Activated gamma-delta T cell treated with Interleukin-2 at 50 U/mL for 16 hours (primary cell): ENCODE results near the gene PRKCH.

Experiments
- DNase-seq: peaks from one replicate; pipeline ENCODE4 v3.0.0-alpha.2; 2020

The PRKCH gene

DNA sequence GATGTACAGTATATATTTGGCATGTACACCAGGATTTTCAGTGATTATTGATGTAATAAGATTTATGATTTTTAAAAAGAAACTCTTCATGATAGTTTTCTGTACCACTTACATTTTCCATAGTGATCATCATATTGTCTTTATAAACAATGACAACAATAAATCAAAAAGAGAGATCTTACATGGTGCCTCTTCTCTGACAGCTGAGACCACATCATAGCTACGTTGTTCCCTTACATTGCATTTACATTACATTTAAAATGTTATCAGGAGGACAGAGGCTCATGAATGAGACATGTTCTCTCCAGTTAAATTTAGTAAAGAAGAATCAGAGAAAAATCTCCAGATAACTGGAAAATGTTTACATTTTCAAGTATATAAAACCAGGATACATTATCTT lies 112.4 kb downstream of the PRKCH start:
- no peak for DNase-seq

- DNase-seq, result no peak
These were observed 112.9 kb downstream of the PRKCH start for GRCh38 chr14:61434311-61434710.

DNA sequence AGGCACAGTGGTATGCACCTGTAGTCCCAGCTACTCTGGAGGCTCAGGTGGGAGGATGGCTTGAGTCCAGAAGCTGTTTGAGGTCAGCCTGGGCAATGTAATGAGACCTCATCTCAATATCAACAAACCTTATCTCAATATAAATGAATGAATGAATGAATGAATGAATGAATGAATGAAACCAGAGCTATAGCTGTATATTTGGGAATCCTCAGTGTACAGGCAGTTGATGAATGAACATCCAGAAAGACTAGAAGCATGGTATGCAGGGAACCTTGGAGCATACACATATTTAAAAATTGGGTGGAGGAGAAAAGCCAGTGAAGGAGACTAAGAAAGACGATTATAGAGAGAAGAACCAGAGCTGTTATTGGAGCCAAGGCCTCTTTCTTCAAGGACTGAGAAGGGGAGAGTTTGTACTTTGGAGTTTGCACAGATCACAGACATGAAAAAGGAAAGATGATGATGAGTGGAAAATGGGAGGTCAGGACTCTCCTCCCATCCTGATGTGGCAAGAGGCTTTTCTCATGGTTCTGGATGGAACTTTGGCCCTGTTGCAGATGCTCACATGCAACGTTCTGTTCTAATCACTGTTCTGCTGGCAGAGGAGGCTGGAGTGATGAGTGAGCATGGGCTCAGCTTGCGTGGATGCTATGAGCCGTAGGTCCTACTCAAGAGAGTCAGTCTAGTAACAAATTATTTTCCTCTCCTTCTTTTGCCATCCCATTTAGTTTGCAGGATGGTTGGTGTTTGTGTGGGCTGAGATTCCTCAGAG lies 114.4 kb downstream of the PRKCH start:
- no peak for DNase-seq

DNA sequence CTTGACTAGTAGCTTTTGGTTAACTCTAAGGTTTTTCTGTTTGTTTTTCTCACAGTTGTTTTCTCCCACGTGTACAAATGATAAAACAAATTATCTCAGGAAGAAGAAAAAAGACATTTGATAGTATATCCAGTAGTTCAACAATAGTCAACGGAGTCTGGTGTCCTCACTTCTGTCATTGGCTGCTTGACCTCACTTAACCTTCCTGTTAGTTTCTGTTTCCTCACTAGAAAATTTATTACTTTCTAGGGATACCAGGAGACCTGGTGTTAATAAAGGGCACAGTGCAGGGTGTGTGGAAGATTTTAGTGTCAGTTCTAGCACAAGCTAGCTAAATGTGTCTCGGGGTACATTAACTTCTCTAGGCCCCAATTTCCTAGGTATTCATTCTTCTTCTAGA lies 116.0 kb downstream of the PRKCH start:
- DNase-seq, result no peak

- DNase-seq, result no peak
These were observed 116.7 kb downstream of the PRKCH start for GRCh38 chr14:61438036-61438435.

- no peak for DNase-seq
These were observed 117.1 kb downstream of the PRKCH start for GRCh38 chr14:61438497-61438859.

DNA sequence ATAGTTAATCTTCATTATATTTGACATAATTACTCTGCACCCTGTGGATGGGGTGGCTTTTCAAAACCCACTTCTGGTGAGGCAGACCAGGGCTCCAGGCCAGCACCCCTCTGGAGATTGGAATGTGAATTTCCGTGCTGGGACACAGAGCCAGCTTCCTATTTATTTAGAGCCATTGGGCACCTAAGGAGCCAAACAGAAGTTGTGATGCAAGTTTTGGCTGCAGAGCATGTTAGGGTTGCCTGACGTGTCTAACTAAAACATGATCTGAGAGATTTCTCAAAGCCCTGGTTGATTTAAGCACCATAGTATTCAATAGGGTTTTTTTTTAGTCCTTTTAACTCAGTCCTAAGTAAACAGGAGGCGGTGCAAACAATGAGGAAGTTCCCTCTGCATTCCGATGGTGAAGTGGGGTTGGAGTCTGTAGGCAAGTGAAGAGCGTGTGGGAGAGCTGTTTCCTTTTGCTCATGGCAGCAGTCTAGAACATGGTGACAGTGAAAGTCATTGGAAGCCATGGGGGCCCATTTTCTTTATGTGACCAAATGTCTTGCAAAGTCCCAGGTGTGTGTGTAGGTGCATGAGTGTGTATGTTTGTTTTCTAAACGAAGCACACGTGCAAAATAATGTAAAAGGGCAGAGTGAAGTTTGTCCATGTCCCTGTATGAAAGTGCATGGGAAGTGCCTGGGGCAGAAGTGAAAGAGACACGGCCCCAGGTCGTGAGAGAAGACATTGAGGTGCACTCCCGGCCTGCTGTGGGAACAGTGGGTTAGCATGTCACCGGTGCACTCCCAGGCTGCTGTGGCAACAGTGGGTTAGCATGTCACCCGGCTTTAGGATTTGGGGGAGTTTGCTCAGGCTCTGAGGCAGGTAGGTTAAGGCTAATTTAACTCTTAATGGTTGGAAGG lies 117.7 kb downstream of the PRKCH start:
- peak; percentile 33 for DNase-seq

DNA sequence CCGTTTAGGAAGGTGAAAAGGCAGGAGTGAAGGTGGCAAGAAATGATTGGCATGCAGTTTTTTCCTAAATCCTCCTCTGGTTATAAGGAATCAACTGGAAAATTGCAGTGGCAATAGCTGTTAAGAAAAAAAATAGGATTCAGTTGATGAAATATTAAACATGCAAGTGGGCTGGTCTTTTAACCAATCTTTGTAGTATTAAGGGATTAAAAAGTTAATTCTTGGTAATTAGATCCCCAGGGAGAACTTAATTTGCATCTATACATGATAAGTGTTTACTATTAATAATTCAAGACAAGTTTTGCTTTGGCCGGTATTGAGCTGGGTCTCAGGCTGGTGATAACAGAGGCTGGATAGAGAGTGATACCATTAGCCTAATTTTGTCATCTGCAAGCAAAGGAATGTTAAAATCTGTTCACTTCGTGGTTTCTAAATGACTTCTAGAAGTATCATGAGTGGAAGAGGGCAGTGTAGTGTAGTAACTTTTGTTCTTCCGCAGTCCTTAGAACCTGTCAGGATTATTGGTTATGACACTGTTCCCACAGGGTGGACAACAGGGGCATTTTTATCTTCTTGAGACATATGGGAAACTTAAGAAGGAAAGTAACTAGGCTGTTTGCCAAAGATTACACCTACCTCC lies 118.5 kb downstream of the PRKCH start:
- DNase-seq, result no peak

GRCh38 chr14:61443481-61443880 lies 122.1 kb downstream of the PRKCH start:
- DNase-seq, result no peak

GRCh38 chr14:61444215-61444768 lies 122.9 kb downstream of the PRKCH start:
- DNase-seq, result peak; percentile 61

DNA sequence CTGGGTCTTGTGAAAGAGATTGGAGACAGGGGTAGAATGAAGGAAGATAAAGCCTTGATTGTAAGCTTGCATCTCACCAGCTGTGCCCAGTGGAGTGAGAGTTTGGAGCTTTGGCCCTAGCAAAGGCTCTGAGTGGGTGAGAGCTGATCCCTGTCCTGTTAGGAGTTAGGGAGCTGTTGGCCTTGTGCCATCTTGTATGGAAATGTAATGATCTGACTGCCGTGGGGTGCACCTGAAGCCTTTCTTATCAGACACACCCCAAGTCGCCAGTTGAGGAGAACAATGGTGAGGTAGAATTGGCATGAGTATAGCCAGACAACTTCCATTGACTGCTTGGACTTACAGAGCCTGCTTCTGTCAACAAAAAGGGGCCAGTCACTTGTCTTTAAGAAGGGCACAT lies 130.1 kb downstream of the PRKCH start:
- DNase-seq, result no peak

- DNase-seq, result no peak
These were observed 130.6 kb downstream of the PRKCH start for GRCh38 chr14:61451891-61452400.

DNA sequence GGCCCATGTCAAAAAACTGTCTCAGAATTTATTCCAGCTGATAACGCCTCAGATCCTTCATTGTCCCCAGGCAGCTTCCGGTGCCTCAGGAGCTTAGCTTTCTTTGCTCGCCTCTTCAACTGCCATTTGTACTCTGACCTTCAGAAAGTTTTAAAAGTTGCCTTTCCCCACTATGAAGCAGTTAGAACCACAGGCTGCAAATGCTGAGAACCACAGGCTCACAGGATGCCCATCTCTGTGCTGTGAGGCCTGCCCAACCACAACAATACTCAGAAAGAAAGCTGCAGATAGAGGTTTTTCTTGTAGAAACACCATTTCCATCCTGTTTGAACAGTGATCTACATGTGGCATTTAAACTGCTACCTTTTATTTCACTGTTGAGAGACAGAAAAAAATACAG lies 131.1 kb downstream of the PRKCH start:
- DNase-seq, result peak; percentile 64

DNA sequence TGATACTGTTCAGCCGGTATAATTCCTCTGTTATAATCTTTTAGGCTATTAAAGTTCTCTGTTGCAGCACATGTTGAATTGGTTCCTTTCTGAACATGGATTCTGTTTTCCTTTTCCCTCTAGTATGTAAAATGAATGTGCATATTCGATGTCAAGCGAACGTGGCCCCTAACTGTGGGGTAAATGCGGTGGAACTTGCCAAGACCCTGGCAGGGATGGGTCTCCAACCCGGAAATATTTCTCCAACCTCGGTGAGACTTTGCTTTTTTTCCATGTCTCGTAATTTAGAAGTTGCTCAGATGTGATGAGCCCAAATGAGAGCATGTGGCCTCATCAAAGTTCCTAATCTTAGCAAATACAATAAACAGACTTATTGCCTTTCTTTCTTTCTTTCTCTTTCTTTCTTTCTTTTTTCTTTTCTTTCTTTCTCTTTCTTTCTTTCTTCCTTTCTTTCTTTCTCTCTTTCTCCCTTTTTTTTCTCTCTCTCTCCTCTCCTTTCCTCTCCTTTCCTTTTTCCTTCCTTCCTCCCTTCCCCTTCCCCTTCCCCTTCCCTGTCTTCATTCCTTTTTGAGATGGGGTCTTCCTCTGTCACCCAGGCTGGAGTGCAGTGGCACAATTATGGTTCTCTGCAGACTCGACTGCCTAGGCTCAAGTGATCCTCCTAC lies 131.9 kb downstream of the PRKCH start:
- DNase-seq, result no peak

DNA sequence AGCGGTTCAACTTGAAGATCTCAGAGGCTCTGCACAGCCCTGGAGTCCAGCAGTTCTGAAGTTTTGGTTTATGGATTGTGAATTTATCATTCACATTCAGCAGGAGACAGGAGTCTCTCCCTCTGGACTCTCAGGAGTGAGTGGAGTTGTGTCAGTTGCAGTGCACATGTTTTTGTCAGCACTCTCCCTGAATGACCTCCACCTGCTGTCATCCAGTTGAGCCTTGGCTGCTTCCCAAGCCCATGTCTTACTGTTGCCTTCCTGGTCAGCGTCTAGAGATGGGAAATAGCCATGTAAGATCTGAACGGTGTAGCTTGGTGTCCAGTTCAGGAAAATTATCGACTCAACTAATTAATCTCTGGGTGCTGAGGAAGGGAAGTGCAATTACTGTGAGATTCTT lies 133.2 kb downstream of the PRKCH start:
- DNase-seq, result no peak

GRCh38 chr14:61455351-61455750 lies 134.0 kb downstream of the PRKCH start:
- DNase-seq, result no peak

- peak; percentile 85 for DNase-seq
These were observed 135.3 kb downstream of the PRKCH start for GRCh38 chr14:61456720-61457119.

- DNase-seq, result no peak
These were observed 137.4 kb downstream of the PRKCH start for GRCh38 chr14:61458766-61459165.

DNA sequence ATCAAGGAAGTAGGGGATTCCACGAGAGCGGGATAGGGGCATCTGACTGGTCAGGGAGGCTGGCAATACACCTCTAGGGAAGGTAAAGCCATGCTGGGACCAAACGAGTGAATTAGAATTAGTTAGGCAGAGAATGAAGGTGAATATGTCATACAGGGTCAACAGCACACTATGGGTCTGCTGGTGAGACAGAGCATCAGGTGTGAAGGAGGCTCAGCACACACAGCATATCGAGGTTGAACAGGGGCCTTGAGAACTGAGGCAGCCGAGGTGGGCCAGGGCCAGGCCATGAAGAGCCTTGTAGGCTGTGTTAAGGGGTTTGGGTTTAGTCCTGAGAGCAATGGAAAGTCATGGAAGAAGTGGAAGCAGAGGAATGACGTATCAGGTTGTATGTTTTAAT lies 137.8 kb downstream of the PRKCH start:
- DNase-seq, result no peak

- no peak for DNase-seq
These were observed 138.7 kb downstream of the PRKCH start for GRCh38 chr14:61460063-61460462.

- DNase-seq, result peak; percentile 43
These were observed 139.6 kb downstream of the PRKCH start for GRCh38 chr14:61460718-61461611.
